GM23338 (cell line): ENCODE results near the gene FAM193B. TPM values are rescaled to one million over a fixed set of nuclear protein-coding genes. Genes with fewer than 3 reads are reported as not detected.

Experiments used
- ATAC-seq: fragments of 200-7000 bp; cut with Tn5 transposase; 3 replicates; pipeline ENCODE4 v1.9.1; 2020
- DNase-seq: peaks from one replicate; pipeline ENCODE4 v3.0.0-alpha.2; 2015; ENCODE audit warnings: low spot score
- H2AFZ ChIP-seq: fragments of 200-600 bp; sonication (generic); 2 replicates; pipeline ENCODE4 v1.8.0; 2016; ENCODE audit warnings: antibody characterized with exemption, mild to moderate bottlenecking, moderate library complexity
- H3F3A ChIP-seq: fragments of 200-600 bp; sonication (generic); replicated peaks from 2 replicates; pipeline ENCODE4 v1.8.0; 2017; ENCODE audit warnings: antibody characterized with exemption, mixed run types, low read depth
- H3K27ac ChIP-seq: fragments of 200-600 bp; sonication (generic); 2 replicates; pipeline ENCODE4 v1.6.1; 2016; ENCODE audit warnings: low read depth
- H3K27me3 ChIP-seq: fragments of 200-600 bp; sonication (generic); 2 replicates; pipeline ENCODE4 v1.8.0; 2016; ENCODE audit warnings: mild to moderate bottlenecking, mixed run types, moderate library complexity; ENCODE audit not compliant: insufficient read depth
- H3K36me3 ChIP-seq: fragments of 200-600 bp; sonication (generic); 2 replicates; pipeline ENCODE4 v1.8.0; 2016; ENCODE audit warnings: mild to moderate bottlenecking; ENCODE audit not compliant: insufficient read depth
- H3K4me1 ChIP-seq: fragments of 200-600 bp; sonication (generic); 2 replicates; pipeline ENCODE4 v1.8.0; 2016; ENCODE audit warnings: mild to moderate bottlenecking, moderate library complexity; ENCODE audit not compliant: insufficient read depth
- H3K4me2 ChIP-seq: fragments of 200-600 bp; sonication (generic); 2 replicates; pipeline ENCODE4 v1.7.1; 2017; ENCODE audit warnings: mixed run types
- H3K4me3 ChIP-seq: fragments of 200-600 bp; sonication (generic); 2 replicates; pipeline ENCODE4 v1.6.1; 2016; ENCODE audit warnings: mixed run types
- H3K79me2 ChIP-seq: fragments of 200-600 bp; sonication (generic); replicated peaks from 2 replicates; pipeline ENCODE4 v1.8.0; 2017; ENCODE audit warnings: mild to moderate bottlenecking; ENCODE audit not compliant: insufficient read depth
- H3K9me2 ChIP-seq: fragments of 200-600 bp; sonication (generic); 2 replicates; pipeline ENCODE4 v1.8.0; 2017; ENCODE audit not compliant: insufficient read depth
- H4K20me1 ChIP-seq: fragments of 200-600 bp; sonication (generic); replicated peaks from 2 replicates; pipeline ENCODE4 v1.8.0; 2017; ENCODE audit warnings: mild to moderate bottlenecking; ENCODE audit not compliant: insufficient read depth
- H3K27ac Mint-ChIP-seq: 2 replicates; pipeline ENCODE4 v1.8.0; 2020; ENCODE audit warnings: inconsistent platforms, mild to moderate bottlenecking, moderate library complexity, mixed read lengths
- H3K27me3 Mint-ChIP-seq: 3 replicates; pipeline ENCODE4 v1.8.0; 2022; ENCODE audit warnings: low read depth, mild to moderate bottlenecking, moderate library complexity, mixed read lengths, inconsistent platforms; ENCODE audit not compliant: insufficient read depth, poor library complexity
- H3K36me3 Mint-ChIP-seq: 3 replicates; pipeline ENCODE4 v1.8.0; 2021; ENCODE audit warnings: low read depth, mild to moderate bottlenecking, inconsistent platforms, moderate library complexity, mixed read lengths
- H3K4me1 Mint-ChIP-seq: 3 replicates; pipeline ENCODE4 v1.8.0; 2020; ENCODE audit warnings: mild to moderate bottlenecking, inconsistent platforms, mixed read lengths
- H3K4me3 Mint-ChIP-seq: 3 replicates; pipeline ENCODE4 v1.8.0; 2021; ENCODE audit warnings: moderate library complexity, mild to moderate bottlenecking, inconsistent platforms, mixed read lengths
- H3K9me3 Mint-ChIP-seq: 3 replicates; pipeline ENCODE4 v1.8.0; 2020; ENCODE audit warnings: moderate library complexity, mild to moderate bottlenecking, inconsistent platforms, mixed read lengths
- CREB1 ChIP-seq: fragments of 250-450 bp; sonication (Bioruptor Pico); IDR thresholded peaks from 2 replicates; pipeline ENCODE4 v1.5.0; 2020; ENCODE audit warnings: low read depth, mild to moderate bottlenecking, moderate library complexity
- EZH2 ChIP-seq: fragments of 200-600 bp; sonication (generic); IDR thresholded peaks from one replicate; pipeline ENCODE4 v1.8.0; 2017; ENCODE audit warnings: antibody characterized with exemption, mild to moderate bottlenecking, low read depth; ENCODE audit not compliant: unreplicated experiment
- EZH2phosphoT487 ChIP-seq: fragments of 200-600 bp; sonication (generic); IDR thresholded peaks from one replicate; pipeline ENCODE4 v1.8.1; 2018; ENCODE audit warnings: antibody characterized with exemption; ENCODE audit not compliant: unreplicated experiment
- JUNB ChIP-seq: IDR thresholded peaks from one replicate; pipeline ENCODE4 v1.6.1; 2016; ENCODE audit warnings: antibody characterized with exemption; ENCODE audit not compliant: unreplicated experiment
- NANOG ChIP-seq: IDR thresholded peaks from 2 replicates; pipeline ENCODE4 v1.6.1; 2016; ENCODE audit warnings: antibody characterized with exemption, borderline replicate concordance
- POLR2AphosphoS5 ChIP-seq: IDR thresholded peaks from 2 replicates; pipeline ENCODE4 v1.6.1; 2016; ENCODE audit warnings: antibody characterized with exemption, low read depth
- STAT1 ChIP-seq: IDR thresholded peaks from one replicate; pipeline ENCODE4 v1.6.1; 2016; ENCODE audit warnings: antibody characterized with exemption; ENCODE audit not compliant: unreplicated experiment
- ZNF114 ChIP-seq: fragments of 250-450 bp; sonication (Bioruptor Pico); IDR thresholded peaks from 2 replicates; pipeline ENCODE4 v1.5.0; 2020; ENCODE audit warnings: mild to moderate bottlenecking, moderate library complexity
- ZNF331 ChIP-seq: fragments of 250-450 bp; sonication (Bioruptor Pico); IDR thresholded peaks from 2 replicates; pipeline ENCODE4 v1.5.0; 2020; ENCODE audit warnings: low read depth, mild to moderate bottlenecking, moderate library complexity
- polyA plus RNA-seq: library from polyadenylated mRNA; unstranded; fragments of >200 nt; fragmentation: Nextera tagmentation; extraction: Ambion mirVana; gene quantifications from 2 replicates; pipeline ENCODE4 v1.2.1, GENCODE V29; 2016
- total RNA-seq: library from RNA; depleted of rRNA; stranded (reverse); fragments of >200 nt; shearing (Covaris generic); gene quantifications from 2 replicates; pipeline ENCODE4 v1.2.3, GENCODE V29; 2014
- TF ChIP-seq, protein P1 (sequence below): IDR thresholded peaks from 2 replicates; pipeline ENCODE4 v1.6.1; 2016; ENCODE audit warnings: antibody characterized with exemption
- TF ChIP-seq, protein P2 (sequence below): fragments of 250-450 bp; sonication (Bioruptor Pico); IDR thresholded peaks from 2 replicates; pipeline ENCODE4 v1.5.0; 2020; ENCODE audit warnings: mild to moderate bottlenecking, moderate library complexity
- TF ChIP-seq, protein P3 (sequence below): IDR thresholded peaks from one replicate; pipeline ENCODE4 v1.6.1; 2018; ENCODE audit warnings: antibody characterized with exemption; ENCODE audit not compliant: unreplicated experiment

FAM193B gene
- total and polyA plus RNA-seq, 2 experiments from 2014 or later = 44.4 to 58.6 TPM

DNA sequence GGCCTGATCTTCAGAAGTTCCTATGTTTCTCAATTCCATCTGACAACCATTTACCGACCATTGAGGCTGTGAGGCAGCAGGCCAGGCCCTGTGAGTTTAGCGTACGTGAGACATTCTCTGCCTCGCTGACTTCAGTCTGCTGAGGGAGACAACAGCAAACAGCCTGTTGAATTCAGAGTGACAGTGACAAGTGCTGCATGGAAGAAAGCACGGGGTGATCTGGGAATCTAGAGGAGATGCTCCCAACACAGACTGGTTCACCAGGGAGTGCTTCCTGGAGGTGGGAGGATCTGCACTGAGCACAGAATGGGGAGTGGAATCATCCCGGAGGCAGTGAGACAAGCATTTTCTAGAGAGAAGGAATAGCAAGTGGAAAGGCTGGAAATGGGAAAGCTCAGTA lies 27.6 kb downstream of the FAM193B start:
- Mint-ChIP-seq H3K27ac (no peak overlapping the region), H3K9me3 (no peaks in the 10 kb centered on the region), H3K36me3 (peaks cover 30% of the 10 kb centered on the region), H3K4me1 (no peaks in the 10 kb centered on the region), H3K27me3 (peaks cover 3% of the 10 kb centered on the region), H3K4me3 (no peak overlapping the region)
- no peak for TF ChIP-seq JUNB
- TF ChIP-seq STAT1 = no peak
- no peak for TF ChIP-seq ZNF331 (CRISPR knock-in tag)
- no peak for TF ChIP-seq ZNF114
- TF ChIP-seq, protein P1, sequence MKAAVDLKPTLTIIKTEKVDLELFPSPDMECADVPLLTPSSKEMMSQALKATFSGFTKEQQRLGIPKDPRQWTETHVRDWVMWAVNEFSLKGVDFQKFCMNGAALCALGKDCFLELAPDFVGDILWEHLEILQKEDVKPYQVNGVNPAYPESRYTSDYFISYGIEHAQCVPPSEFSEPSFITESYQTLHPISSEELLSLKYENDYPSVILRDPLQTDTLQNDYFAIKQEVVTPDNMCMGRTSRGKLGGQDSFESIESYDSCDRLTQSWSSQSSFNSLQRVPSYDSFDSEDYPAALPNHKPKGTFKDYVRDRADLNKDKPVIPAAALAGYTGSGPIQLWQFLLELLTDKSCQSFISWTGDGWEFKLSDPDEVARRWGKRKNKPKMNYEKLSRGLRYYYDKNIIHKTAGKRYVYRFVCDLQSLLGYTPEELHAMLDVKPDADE = no peak
- ATAC-seq (no peak), DNase-seq (no peak)
- Histone ChIP-seq H3K9me2 (no peaks in the 10 kb centered on the region), H3K4me2 (no peak overlapping the region), H3F3A (no peaks in the 10 kb centered on the region), H4K20me1 (peaks cover 12% of the 10 kb centered on the region), H3K4me1 (no peaks in the 10 kb centered on the region), H3K79me2 (no peaks in the 10 kb centered on the region), H3K27me3 (no peaks in the 10 kb centered on the region), H3K4me3 (no peak overlapping the region), H3K27ac (no peak overlapping the region), H3K36me3 (peaks cover 7% of the 10 kb centered on the region; the same call in 1 of the 2 replicates), H2AFZ (no peak overlapping the region)

DNA sequence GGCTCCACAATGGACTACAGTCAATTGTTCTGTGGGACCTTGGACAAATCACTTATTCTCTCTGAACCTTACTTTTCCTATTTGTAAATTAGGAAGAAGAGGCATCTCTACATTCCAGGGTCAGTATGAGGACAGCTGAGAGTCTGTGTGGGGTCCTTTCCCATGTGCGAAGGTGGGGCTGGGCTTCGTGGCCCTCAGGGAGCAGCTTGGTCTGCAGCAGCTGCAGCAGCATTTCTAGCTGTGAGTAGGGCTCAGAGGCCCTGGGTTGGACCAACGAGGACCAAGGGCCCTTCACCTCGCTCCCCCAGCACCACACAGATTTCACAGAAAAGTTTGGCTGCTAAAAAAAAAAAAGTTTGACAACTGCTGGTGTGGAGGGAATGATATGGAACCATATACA lies 28.2 kb downstream of the FAM193B start:
- Histone ChIP-seq H3K27me3 (no peaks in the 10 kb centered on the region), H3K79me2 (no peaks in the 10 kb centered on the region), H3K36me3 (peaks cover 7% of the 10 kb centered on the region; the same call in 1 of the 2 replicates), H3K9me2 (no peaks in the 10 kb centered on the region), H2AFZ (no peak overlapping the region), H3K4me3 (no peak overlapping the region), H3F3A (no peaks in the 10 kb centered on the region), H3K4me2 (no peak overlapping the region), H3K4me1 (no peaks in the 10 kb centered on the region), H3K27ac (no peak overlapping the region), H4K20me1 (peaks cover 12% of the 10 kb centered on the region)
- ATAC-seq (no peak), DNase-seq (no peak)
- Mint-ChIP-seq H3K27ac (no peak overlapping the region), H3K36me3 (peaks cover 35% of the 10 kb centered on the region), H3K9me3 (no peaks in the 10 kb centered on the region), H3K4me3 (no peak overlapping the region), H3K27me3 (peaks cover 5% of the 10 kb centered on the region), H3K4me1 (no peaks in the 10 kb centered on the region)
- TF ChIP-seq EZH2 (no peak), CREB1 (CRISPR knock-in tag) (no peak), ZNF331 (CRISPR knock-in tag) (no peak), POLR2AphosphoS5 (no peak), NANOG (no peak), JUNB (no peak), EZH2phosphoT487 (no peak), STAT1 (no peak), ZNF114 (no peak)
- TF ChIP-seq, protein P2, sequence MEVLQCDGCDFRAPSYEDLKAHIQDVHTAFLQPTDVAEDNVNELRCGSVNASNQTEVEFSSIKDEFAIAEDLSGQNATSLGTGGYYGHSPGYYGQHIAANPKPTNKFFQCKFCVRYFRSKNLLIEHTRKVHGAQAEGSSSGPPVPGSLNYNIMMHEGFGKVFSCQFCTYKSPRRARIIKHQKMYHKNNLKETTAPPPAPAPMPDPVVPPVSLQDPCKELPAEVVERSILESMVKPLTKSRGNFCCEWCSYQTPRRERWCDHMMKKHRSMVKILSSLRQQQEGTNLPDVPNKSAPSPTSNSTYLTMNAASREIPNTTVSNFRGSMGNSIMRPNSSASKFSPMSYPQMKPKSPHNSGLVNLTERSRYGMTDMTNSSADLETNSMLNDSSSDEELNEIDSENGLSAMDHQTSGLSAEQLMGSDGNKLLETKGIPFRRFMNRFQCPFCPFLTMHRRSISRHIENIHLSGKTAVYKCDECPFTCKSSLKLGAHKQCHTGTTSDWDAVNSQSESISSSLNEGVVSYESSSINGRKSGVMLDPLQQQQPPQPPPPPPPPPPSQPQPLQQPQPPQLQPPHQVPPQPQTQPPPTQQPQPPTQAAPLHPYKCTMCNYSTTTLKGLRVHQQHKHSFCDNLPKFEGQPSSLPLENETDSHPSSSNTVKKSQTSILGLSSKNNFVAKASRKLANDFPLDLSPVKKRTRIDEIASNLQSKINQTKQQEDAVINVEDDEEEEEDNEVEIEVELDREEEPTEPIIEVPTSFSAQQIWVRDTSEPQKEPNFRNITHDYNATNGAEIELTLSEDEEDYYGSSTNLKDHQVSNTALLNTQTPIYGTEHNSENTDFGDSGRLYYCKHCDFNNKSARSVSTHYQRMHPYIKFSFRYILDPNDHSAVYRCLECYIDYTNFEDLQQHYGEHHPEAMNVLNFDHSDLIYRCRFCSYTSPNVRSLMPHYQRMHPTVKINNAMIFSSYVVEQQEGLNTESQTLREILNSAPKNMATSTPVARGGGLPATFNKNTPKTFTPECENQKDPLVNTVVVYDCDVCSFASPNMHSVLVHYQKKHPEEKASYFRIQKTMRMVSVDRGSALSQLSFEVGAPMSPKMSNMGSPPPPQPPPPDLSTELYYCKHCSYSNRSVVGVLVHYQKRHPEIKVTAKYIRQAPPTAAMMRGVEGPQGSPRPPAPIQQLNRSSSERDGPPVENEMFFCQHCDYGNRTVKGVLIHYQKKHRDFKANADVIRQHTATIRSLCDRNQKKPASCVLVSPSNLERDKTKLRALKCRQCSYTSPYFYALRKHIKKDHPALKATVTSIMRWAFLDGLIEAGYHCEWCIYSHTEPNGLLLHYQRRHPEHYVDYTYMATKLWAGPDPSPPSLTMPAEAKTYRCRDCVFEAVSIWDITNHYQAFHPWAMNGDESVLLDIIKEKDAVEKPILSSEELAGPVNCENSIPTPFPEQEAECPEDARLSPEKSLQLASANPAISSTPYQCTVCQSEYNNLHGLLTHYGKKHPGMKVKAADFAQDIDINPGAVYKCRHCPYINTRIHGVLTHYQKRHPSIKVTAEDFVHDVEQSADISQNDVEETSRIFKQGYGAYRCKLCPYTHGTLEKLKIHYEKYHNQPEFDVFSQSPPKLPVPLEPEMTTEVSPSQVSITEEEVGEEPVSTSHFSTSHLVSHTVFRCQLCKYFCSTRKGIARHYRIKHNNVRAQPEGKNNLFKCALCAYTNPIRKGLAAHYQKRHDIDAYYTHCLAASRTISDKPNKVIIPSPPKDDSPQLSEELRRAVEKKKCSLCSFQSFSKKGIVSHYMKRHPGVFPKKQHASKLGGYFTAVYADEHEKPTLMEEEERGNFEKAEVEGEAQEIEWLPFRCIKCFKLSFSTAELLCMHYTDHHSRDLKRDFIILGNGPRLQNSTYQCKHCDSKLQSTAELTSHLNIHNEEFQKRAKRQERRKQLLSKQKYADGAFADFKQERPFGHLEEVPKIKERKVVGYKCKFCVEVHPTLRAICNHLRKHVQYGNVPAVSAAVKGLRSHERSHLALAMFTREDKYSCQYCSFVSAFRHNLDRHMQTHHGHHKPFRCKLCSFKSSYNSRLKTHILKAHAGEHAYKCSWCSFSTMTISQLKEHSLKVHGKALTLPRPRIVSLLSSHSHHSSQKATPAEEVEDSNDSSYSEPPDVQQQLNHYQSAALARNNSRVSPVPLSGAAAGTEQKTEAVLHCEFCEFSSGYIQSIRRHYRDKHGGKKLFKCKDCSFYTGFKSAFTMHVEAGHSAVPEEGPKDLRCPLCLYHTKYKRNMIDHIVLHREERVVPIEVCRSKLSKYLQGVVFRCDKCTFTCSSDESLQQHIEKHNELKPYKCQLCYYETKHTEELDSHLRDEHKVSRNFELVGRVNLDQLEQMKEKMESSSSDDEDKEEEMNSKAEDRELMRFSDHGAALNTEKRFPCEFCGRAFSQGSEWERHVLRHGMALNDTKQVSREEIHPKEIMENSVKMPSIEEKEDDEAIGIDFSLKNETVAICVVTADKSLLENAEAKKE (CRISPR knock-in tag) = no peak
- TF ChIP-seq, protein P3, sequence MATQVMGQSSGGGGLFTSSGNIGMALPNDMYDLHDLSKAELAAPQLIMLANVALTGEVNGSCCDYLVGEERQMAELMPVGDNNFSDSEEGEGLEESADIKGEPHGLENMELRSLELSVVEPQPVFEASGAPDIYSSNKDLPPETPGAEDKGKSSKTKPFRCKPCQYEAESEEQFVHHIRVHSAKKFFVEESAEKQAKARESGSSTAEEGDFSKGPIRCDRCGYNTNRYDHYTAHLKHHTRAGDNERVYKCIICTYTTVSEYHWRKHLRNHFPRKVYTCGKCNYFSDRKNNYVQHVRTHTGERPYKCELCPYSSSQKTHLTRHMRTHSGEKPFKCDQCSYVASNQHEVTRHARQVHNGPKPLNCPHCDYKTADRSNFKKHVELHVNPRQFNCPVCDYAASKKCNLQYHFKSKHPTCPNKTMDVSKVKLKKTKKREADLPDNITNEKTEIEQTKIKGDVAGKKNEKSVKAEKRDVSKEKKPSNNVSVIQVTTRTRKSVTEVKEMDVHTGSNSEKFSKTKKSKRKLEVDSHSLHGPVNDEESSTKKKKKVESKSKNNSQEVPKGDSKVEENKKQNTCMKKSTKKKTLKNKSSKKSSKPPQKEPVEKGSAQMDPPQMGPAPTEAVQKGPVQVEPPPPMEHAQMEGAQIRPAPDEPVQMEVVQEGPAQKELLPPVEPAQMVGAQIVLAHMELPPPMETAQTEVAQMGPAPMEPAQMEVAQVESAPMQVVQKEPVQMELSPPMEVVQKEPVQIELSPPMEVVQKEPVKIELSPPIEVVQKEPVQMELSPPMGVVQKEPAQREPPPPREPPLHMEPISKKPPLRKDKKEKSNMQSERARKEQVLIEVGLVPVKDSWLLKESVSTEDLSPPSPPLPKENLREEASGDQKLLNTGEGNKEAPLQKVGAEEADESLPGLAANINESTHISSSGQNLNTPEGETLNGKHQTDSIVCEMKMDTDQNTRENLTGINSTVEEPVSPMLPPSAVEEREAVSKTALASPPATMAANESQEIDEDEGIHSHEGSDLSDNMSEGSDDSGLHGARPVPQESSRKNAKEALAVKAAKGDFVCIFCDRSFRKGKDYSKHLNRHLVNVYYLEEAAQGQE = no peak
